Endodermal cell (in vitro differentiated cells): Measurements from ENCODE around the gene NLRP1. TPM values are rescaled to one million over a fixed set of nuclear protein-coding genes. Genes with fewer than 3 reads are reported as not detected.

ENCODE experiments used
- DNase-seq: peaks from one replicate; pipeline ENCODE4 v3.0.0-alpha.2; 2017
- H3K27ac ChIP-seq: 2 replicates; pipeline ENCODE4 v1.5.1; 2013; ENCODE audit warnings: mild to moderate bottlenecking, low read depth, low read length, moderate library complexity
- H3K27me3 ChIP-seq: 2 replicates; pipeline ENCODE4 v1.6.1; 2013; ENCODE audit warnings: mild to moderate bottlenecking, low read length, moderate library complexity; ENCODE audit not compliant: insufficient read depth, control insufficient read depth, poor library complexity, severe bottlenecking
- H3K36me3 ChIP-seq: 2 replicates; pipeline ENCODE4 v1.7.0; 2013; ENCODE audit warnings: mild to moderate bottlenecking, low read length, moderate library complexity; ENCODE audit not compliant: control insufficient read depth, insufficient read depth
- H3K4me1 ChIP-seq: one replicate; pipeline ENCODE4 v1.7.0; 2013; ENCODE audit warnings: low read length; ENCODE audit not compliant: control insufficient read depth, insufficient read depth
- H3K4me3 ChIP-seq: 2 replicates; pipeline ENCODE4 v1.5.1; 2013; ENCODE audit warnings: mild to moderate bottlenecking, low read length, moderate library complexity
- H3K9ac ChIP-seq: 2 replicates; pipeline ENCODE4 v1.6.1; 2013; ENCODE audit warnings: mild to moderate bottlenecking, low read length, moderate library complexity; ENCODE audit not compliant: poor library complexity, severe bottlenecking; ENCODE audit errors: extremely low read depth
- H3K9me3 ChIP-seq: 2 replicates; pipeline ENCODE4 v1.6.1; 2013; ENCODE audit warnings: mild to moderate bottlenecking, low read length, moderate library complexity; ENCODE audit not compliant: control insufficient read depth
- H3K27ac Mint-ChIP-seq: 2 replicates; pipeline ENCODE4 v1.8.0; 2020; ENCODE audit warnings: mixed read lengths
- H3K27me3 Mint-ChIP-seq: 2 replicates; pipeline ENCODE4 v1.8.0; 2021; ENCODE audit warnings: mild to moderate bottlenecking, mixed read lengths; ENCODE audit not compliant: insufficient read depth
- H3K36me3 Mint-ChIP-seq: 2 replicates; pipeline ENCODE4 v1.8.0; 2020; ENCODE audit warnings: low read depth, mixed read lengths
- H3K4me1 Mint-ChIP-seq: 2 replicates; pipeline ENCODE4 v1.8.0; 2020; ENCODE audit warnings: mixed read lengths
- H3K4me3 Mint-ChIP-seq: 2 replicates; pipeline ENCODE4 v1.8.0; 2020; ENCODE audit warnings: mild to moderate bottlenecking, moderate library complexity, mixed read lengths
- H3K9me3 Mint-ChIP-seq: 2 replicates; pipeline ENCODE4 v1.8.0; 2020; ENCODE audit warnings: mild to moderate bottlenecking, mixed read lengths
- WGBS, 2 experiments: methylation state at CpG; one replicate each; pipeline versions ENCODE4 v1.1.5 to v1.1.7; 2013; ENCODE audit warnings: missing lambda C conversion rate in 2 of 2, mixed read lengths in 1 of 2; ENCODE audit not compliant: insufficient coverage in 1 of 2, insufficient read length in 1 of 2; 5-methylcytosine and 5-hydroxymethylcytosine counted together
- total RNA-seq, 2 donors: library from RNA; stranded (reverse); fragmentation: NEBNext Ultra II Directional in 1 of 2; extraction: Animal tissue kit (Norgen Biotek cat#: 25700) in 1 of 2; gene quantifications; 2 replicates in 1 of 2; 3 replicates in 1 of 2; pipeline ENCODE4 v1.2.1, GENCODE V29; 2021
- TF ChIP-seq, protein P1 (sequence below): fragments of 200-600 bp; sonication (generic); conservative IDR thresholded peaks from 2 replicates; pipeline ENCODE4 v1.5.0; 2021; ENCODE audit warnings: antibody characterized with exemption, mild to moderate bottlenecking

The NLRP1 gene
- total RNA-seq, 2 donors from 2014 or later: 3.6 to 5.4 TPM

DNA sequence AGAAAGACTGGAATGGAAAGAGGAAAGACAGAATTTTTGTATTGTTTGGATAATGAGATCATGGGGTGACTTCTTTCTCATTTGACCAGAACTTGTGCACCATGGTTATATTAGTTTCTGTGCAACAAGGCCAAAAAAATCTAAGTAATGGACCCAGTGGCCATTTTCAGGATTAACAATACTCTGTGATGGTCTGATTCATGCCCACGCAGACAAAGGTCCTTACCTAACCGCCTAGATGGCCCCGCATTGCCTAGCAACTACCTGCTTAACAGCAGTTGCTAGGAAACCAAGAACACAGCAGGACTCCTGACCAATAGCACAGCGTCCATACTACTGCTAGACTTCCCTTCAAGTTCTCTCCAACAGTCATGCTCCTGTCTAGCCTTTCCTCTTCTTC is 75.5 kb downstream of the NLRP1 start:
- H3K4me1 Mint-ChIP-seq: peaks cover 1% of the 10 kb centered on the region
- no peak overlapping the region for H3K4me3 Mint-ChIP-seq
- H3K27ac ChIP-seq: peak overlapping the region; percentile 59
- H3K9ac ChIP-seq: no peak overlapping the region
- no peaks in the 10 kb centered on the region for H3K9me3 ChIP-seq
- TF ChIP-seq, protein P1, sequence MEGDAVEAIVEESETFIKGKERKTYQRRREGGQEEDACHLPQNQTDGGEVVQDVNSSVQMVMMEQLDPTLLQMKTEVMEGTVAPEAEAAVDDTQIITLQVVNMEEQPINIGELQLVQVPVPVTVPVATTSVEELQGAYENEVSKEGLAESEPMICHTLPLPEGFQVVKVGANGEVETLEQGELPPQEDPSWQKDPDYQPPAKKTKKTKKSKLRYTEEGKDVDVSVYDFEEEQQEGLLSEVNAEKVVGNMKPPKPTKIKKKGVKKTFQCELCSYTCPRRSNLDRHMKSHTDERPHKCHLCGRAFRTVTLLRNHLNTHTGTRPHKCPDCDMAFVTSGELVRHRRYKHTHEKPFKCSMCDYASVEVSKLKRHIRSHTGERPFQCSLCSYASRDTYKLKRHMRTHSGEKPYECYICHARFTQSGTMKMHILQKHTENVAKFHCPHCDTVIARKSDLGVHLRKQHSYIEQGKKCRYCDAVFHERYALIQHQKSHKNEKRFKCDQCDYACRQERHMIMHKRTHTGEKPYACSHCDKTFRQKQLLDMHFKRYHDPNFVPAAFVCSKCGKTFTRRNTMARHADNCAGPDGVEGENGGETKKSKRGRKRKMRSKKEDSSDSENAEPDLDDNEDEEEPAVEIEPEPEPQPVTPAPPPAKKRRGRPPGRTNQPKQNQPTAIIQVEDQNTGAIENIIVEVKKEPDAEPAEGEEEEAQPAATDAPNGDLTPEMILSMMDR: no peak
- H3K9me3 Mint-ChIP-seq: no peaks in the 10 kb centered on the region
- H3K27me3 Mint-ChIP-seq: peaks cover 17% of the 10 kb centered on the region
- no peaks in the 10 kb centered on the region for H3K36me3 Mint-ChIP-seq
- peak; percentile 77 for DNase-seq
- H3K4me1 ChIP-seq: no peaks in the 10 kb centered on the region
- H3K27me3 ChIP-seq: no peaks in the 10 kb centered on the region
- no peak overlapping the region for H3K27ac Mint-ChIP-seq
- WGBS, 2 experiments: 43 to 44% methylated on average over 4 of the region's 4 CpGs
- no peak overlapping the region for H3K4me3 ChIP-seq
- H3K36me3 ChIP-seq: no peaks in the 10 kb centered on the region

DNA sequence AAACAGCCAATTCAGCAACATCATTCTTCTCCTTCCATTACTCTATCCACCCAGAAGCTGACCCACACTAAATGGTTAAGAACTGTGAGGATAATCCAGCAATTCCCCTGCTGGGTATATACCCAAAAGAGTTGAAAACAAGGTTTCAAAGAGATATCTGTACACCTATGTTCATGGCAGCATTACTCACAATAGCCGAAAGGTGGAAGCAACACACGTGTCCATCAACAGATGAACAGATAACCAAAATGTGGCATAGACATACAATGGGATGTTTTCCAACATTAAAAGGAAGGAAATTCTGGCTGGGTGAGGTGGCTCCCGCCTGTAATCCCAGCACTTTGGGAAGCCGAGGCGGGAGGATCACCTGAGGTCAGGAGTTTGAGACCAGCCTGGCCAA is 78.0 kb downstream of the NLRP1 start:
- H3K36me3 Mint-ChIP-seq: no peaks in the 10 kb centered on the region
- H3K27ac ChIP-seq: no peak overlapping the region
- no peaks in the 10 kb centered on the region for H3K4me1 ChIP-seq
- TF ChIP-seq, protein P1: no peak
- peaks cover 39% of the 10 kb centered on the region for H3K27me3 Mint-ChIP-seq
- 82 to 96% methylated on average over 2 to 5 of the region's 5 CpGs for whole genome bisulfite sequencing, 2 experiments
- H3K9ac ChIP-seq: no peak overlapping the region
- H3K4me3 Mint-ChIP-seq: no peak overlapping the region
- H3K4me1 Mint-ChIP-seq: peaks cover 2% of the 10 kb centered on the region
- H3K36me3 ChIP-seq: no peaks in the 10 kb centered on the region
- H3K27me3 ChIP-seq: peaks cover 22% of the 10 kb centered on the region
- H3K9me3 ChIP-seq: no peaks in the 10 kb centered on the region
- no peak for DNase-seq
- no peak overlapping the region for H3K27ac Mint-ChIP-seq
- no peak overlapping the region for H3K4me3 ChIP-seq
- no peaks in the 10 kb centered on the region for H3K9me3 Mint-ChIP-seq

DNA sequence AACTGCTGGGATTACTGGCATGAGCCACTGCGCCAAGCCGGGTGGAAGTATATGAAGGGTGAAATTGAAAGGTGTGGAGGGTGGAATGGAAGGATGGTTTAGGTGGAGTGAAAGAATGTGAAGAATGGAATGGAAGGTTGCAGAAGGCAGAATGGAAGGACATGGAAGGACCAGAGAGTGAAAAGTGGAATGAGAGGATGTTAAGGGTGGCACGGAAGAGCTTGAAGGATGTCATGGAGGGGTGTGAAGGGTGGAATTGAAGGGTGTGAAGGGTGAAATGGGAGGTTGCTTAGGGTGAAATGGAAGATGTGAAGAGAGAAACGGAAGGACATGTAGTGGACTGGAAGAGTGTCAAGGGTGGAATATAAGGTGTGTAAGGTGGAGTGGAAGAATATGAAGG is 81.8 kb downstream of the NLRP1 start:
- Mint-ChIP-seq H3K27ac (no peak overlapping the region), H3K4me3 (no peak overlapping the region), H3K9me3 (no peaks in the 10 kb centered on the region), H3K27me3 (peaks cover 71% of the 10 kb centered on the region), H3K4me1 (peaks cover 2% of the 10 kb centered on the region), H3K36me3 (no peaks in the 10 kb centered on the region)
- Histone ChIP-seq H3K36me3 (no peaks in the 10 kb centered on the region), H3K27ac (no peak overlapping the region), H3K9ac (no peak overlapping the region), H3K27me3 (peaks cover 51% of the 10 kb centered on the region), H3K4me3 (no peak overlapping the region), H3K4me1 (no peaks in the 10 kb centered on the region), H3K9me3 (no peaks in the 10 kb centered on the region)
- WGBS, 2 experiments: 94 to 95% methylated on average over 4 of the region's 4 CpGs
- TF ChIP-seq, protein P1: no peak
- DNase-seq: no peak
